Neural progenitor cell (in vitro differentiated cells): Measurements from ENCODE around the gene C10orf88. TPM values are rescaled to one million over a fixed set of nuclear protein-coding genes. Genes with fewer than 3 reads are reported as not detected.

ENCODE experiments used
- DNase-seq: peaks from one replicate; pipeline ENCODE4 v3.0.0-alpha.2; 2016; ENCODE audit warnings: low spot score
- H2AFZ ChIP-seq: fragments of 200-600 bp; sonication (generic); replicated peaks from 2 replicates; pipeline ENCODE4 v1.6.1; 2016; ENCODE audit warnings: antibody characterized with exemption
- H3F3A ChIP-seq: fragments of 200-600 bp; sonication (generic); 2 replicates; pipeline ENCODE4 v1.6.1; 2016; ENCODE audit warnings: antibody characterized with exemption, low read depth
- H3K27ac ChIP-seq: fragments of 200-600 bp; sonication (generic); 2 replicates; pipeline ENCODE4 v1.5.1; 2016; ENCODE audit warnings: mild to moderate bottlenecking
- H3K27me3 ChIP-seq: fragments of 200-600 bp; sonication (generic); 2 replicates; pipeline ENCODE4 v1.6.1; 2016; ENCODE audit warnings: mild to moderate bottlenecking, moderate library complexity
- H3K36me3 ChIP-seq: fragments of 200-600 bp; sonication (generic); 2 replicates; pipeline ENCODE4 v1.5.1; 2016
- H3K4me1 ChIP-seq: fragments of 200-600 bp; sonication (generic); 2 replicates; pipeline ENCODE4 v1.6.1; 2016; ENCODE audit warnings: mixed run types
- H3K4me2 ChIP-seq: fragments of 200-600 bp; sonication (generic); 2 replicates; pipeline ENCODE4 v1.6.1; 2016
- H3K4me3 ChIP-seq: fragments of 200-600 bp; sonication (generic); 2 replicates; pipeline ENCODE4 v1.5.1; 2016
- H3K79me2 ChIP-seq: fragments of 200-600 bp; sonication (generic); 2 replicates; pipeline ENCODE4 v1.6.1; 2016; ENCODE audit warnings: low read depth
- H3K9ac ChIP-seq: fragments of 200-600 bp; sonication (generic); 2 replicates; pipeline ENCODE4 v1.6.1; 2016
- H3K9me3 ChIP-seq: fragments of 200-600 bp; sonication (generic); 2 replicates; pipeline ENCODE4 v1.5.1; 2016; ENCODE audit warnings: low read depth
- H4K20me1 ChIP-seq: fragments of 200-600 bp; sonication (generic); 2 replicates; pipeline ENCODE4 v1.6.1; 2016; ENCODE audit warnings: low read depth
- H3K27ac Mint-ChIP-seq: 3 replicates; pipeline ENCODE4 v1.8.0; 2021; ENCODE audit warnings: mixed read lengths
- H3K27me3 Mint-ChIP-seq: 2 replicates; pipeline ENCODE4 v1.8.0; 2022; ENCODE audit warnings: low read depth, mild to moderate bottlenecking, inconsistent platforms, moderate library complexity, mixed read lengths; ENCODE audit not compliant: insufficient read depth
- H3K36me3 Mint-ChIP-seq: 3 replicates; pipeline ENCODE4 v1.8.0; 2021; ENCODE audit warnings: mixed read lengths
- H3K4me1 Mint-ChIP-seq: 3 replicates; pipeline ENCODE4 v1.8.0; 2021; ENCODE audit warnings: mixed read lengths
- H3K4me3 Mint-ChIP-seq: 3 replicates; pipeline ENCODE4 v1.8.0; 2021; ENCODE audit warnings: mild to moderate bottlenecking, moderate library complexity, mixed read lengths
- H3K9me3 Mint-ChIP-seq: 3 replicates; pipeline ENCODE4 v1.8.0; 2020; ENCODE audit warnings: mixed read lengths
- CTCF ChIP-seq: fragments of 200-600 bp; sonication (generic); IDR thresholded peaks from 2 replicates; pipeline ENCODE4 v1.5.1; 2017; ENCODE audit warnings: antibody characterized with exemption, mild to moderate bottlenecking
- EZH2 ChIP-seq: fragments of 200-600 bp; sonication (generic); IDR thresholded peaks from 2 replicates; pipeline ENCODE4 v1.6.1; 2017; ENCODE audit warnings: antibody characterized with exemption, mild to moderate bottlenecking, moderate library complexity
- EZH2phosphoT487 ChIP-seq: fragments of 200-600 bp; sonication (generic); IDR thresholded peaks from 2 replicates; pipeline ENCODE4 v1.6.1; 2017; ENCODE audit warnings: antibody characterized with exemption
- total RNA-seq: library from RNA; depleted of rRNA; stranded (reverse); fragments of >200 nt; gene quantifications from 2 replicates; pipeline ENCODE4 v1.2.3, GENCODE V29; 2015; ENCODE audit warnings: low replicate concordance

Gene C10orf88
- total RNA-seq, 1 donor from 2014 or later: 17.7 TPM

- Histone ChIP-seq H3K4me3 (no peak overlapping the region), H4K20me1 (peaks cover 5% of the 10 kb centered on the region), H3K27me3 (no peaks in the 10 kb centered on the region), H3F3A (no peaks in the 10 kb centered on the region), H3K79me2 (peaks cover 33% of the 10 kb centered on the region), H3K4me2 (no peak overlapping the region), H3K4me1 (peaks cover 10% of the 10 kb centered on the region), H2AFZ (no peak overlapping the region), H3K36me3 (no peaks in the 10 kb centered on the region), H3K9me3 (no peaks in the 10 kb centered on the region), H3K9ac (no peak overlapping the region), H3K27ac (no peak overlapping the region)
- Mint-ChIP-seq H3K27me3 (no peaks in the 10 kb centered on the region), H3K9me3 (no peaks in the 10 kb centered on the region), H3K36me3 (peaks cover 3% of the 10 kb centered on the region), H3K27ac (no peak overlapping the region), H3K4me1 (no peaks in the 10 kb centered on the region), H3K4me3 (no peak overlapping the region)
- no peak for TF ChIP-seq EZH2phosphoT487
- TF ChIP-seq EZH2: no peak
- TF ChIP-seq CTCF: no peak
- DNase-seq: no peak
Measured at GRCh38 chr10:122997864-122998263, 43.8 kb upstream of the C10orf88 start.

GRCh38 chr10:122995936-122996335, 41.9 kb upstream of the C10orf88 start:
- H3K36me3 Mint-ChIP-seq: peaks cover 3% of the 10 kb centered on the region

GRCh38 chr10:122993797-122994336, 39.8 kb upstream of the C10orf88 start:
- H3K4me1 Mint-ChIP-seq: no peaks in the 10 kb centered on the region
- no peaks in the 10 kb centered on the region for H3K27me3 Mint-ChIP-seq
- Histone ChIP-seq H3F3A (peaks cover 13% of the 10 kb centered on the region), H3K27ac (no peak overlapping the region), H3K4me1 (no peaks in the 10 kb centered on the region), H2AFZ (no peak overlapping the region), H3K9me3 (no peaks in the 10 kb centered on the region), H3K79me2 (no peaks in the 10 kb centered on the region), H3K4me2 (no peak overlapping the region), H3K27me3 (no peaks in the 10 kb centered on the region), H3K9ac (no peak overlapping the region), H4K20me1 (no peaks in the 10 kb centered on the region), H3K4me3 (no peak overlapping the region), H3K36me3 (peaks cover 14% of the 10 kb centered on the region)
- no peak overlapping the region for H3K4me3 Mint-ChIP-seq
- H3K36me3 Mint-ChIP-seq: peaks cover 3% of the 10 kb centered on the region
- no peaks in the 10 kb centered on the region for H3K9me3 Mint-ChIP-seq
- TF ChIP-seq EZH2phosphoT487 (no peak), EZH2 (no peak)
- no peak overlapping the region for H3K27ac Mint-ChIP-seq
- no peak for DNase-seq

More at GRCh38 chr10:122995936-122996335, 41.9 kb upstream of the C10orf88 start:
- H3K27me3 Mint-ChIP-seq: no peaks in the 10 kb centered on the region
- H3K4me1 ChIP-seq: peaks cover 10% of the 10 kb centered on the region
- H3K9me3 Mint-ChIP-seq: no peaks in the 10 kb centered on the region
- H3K4me3 Mint-ChIP-seq: no peak overlapping the region
- H3K4me2 ChIP-seq: no peak overlapping the region
- H3K4me1 Mint-ChIP-seq: no peaks in the 10 kb centered on the region
- no peak for DNase-seq
- TF ChIP-seq CTCF (no peak), EZH2 (no peak), EZH2phosphoT487 (no peak)
- H3K4me3 ChIP-seq: no peak overlapping the region
- H3K27me3 ChIP-seq: no peaks in the 10 kb centered on the region
- H3K9ac ChIP-seq: no peak overlapping the region
- H3K36me3 ChIP-seq: peaks cover 8% of the 10 kb centered on the region
- no peak overlapping the region for H3K27ac ChIP-seq
- peaks cover 14% of the 10 kb centered on the region for H3K79me2 ChIP-seq
- H3K27ac Mint-ChIP-seq: no peak overlapping the region
- H2AFZ ChIP-seq: no peak overlapping the region
- H3K9me3 ChIP-seq: no peaks in the 10 kb centered on the region
- no peaks in the 10 kb centered on the region for H3F3A ChIP-seq
- H4K20me1 ChIP-seq: peaks cover 5% of the 10 kb centered on the region

- Mint-ChIP-seq H3K36me3 (peaks cover 3% of the 10 kb centered on the region), H3K4me1 (no peaks in the 10 kb centered on the region), H3K4me3 (no peak overlapping the region), H3K27me3 (no peaks in the 10 kb centered on the region), H3K27ac (no peak overlapping the region), H3K9me3 (no peaks in the 10 kb centered on the region)
- H3K4me3 ChIP-seq: no peak overlapping the region
- no peaks in the 10 kb centered on the region for H4K20me1 ChIP-seq
- TF ChIP-seq EZH2 (no peak), EZH2phosphoT487 (no peak), CTCF (no peak)
- H2AFZ ChIP-seq: no peak overlapping the region
- peaks cover 13% of the 10 kb centered on the region for H3F3A ChIP-seq
- DNase-seq: no peak
- peak overlapping the region; percentile 0 for H3K27ac ChIP-seq
- no peaks in the 10 kb centered on the region for H3K9me3 ChIP-seq
- no peak overlapping the region for H3K9ac ChIP-seq
- no peaks in the 10 kb centered on the region for H3K79me2 ChIP-seq
- no peaks in the 10 kb centered on the region for H3K4me1 ChIP-seq
- no peak overlapping the region for H3K4me2 ChIP-seq
- peaks cover 14% of the 10 kb centered on the region for H3K36me3 ChIP-seq
- H3K27me3 ChIP-seq: no peaks in the 10 kb centered on the region
Measured at GRCh38 chr10:122992031-122992585, 38.1 kb upstream of the C10orf88 start.
